Astrocyte of the cerebellum (primary cell): ENCODE data around the gene VPS25.

Experiments used
- DNase-seq: peaks from one replicate; pipeline ENCODE4 v3.0.0-alpha.2; 2011; ENCODE audit warnings: low read depth
- H3K4me3 ChIP-seq: 2 replicates; pipeline ENCODE4 v1.5.1; 2011; ENCODE audit warnings: mild to moderate bottlenecking, low read depth, low read length, moderate library complexity
- in situ Hi-C: cut with HindIII; loops from 2 replicates; pipeline ENCODE4 v1.10.0; 2017; ENCODE audit warnings: low sequenced_read_pairs
- TF ChIP-seq, protein P1 (sequence below): IDR thresholded peaks from 2 replicates; pipeline ENCODE4 v1.5.1; 2012; ENCODE audit warnings: low read length, low read depth, moderate library complexity, mild to moderate bottlenecking; ENCODE audit errors: missing control alignments

Gene VPS25

GRCh38 chr17:42795465-42795864, 22.2 kb downstream of the VPS25 start:
- in situ Hi-C loops, result no loop called here
- no peak overlapping the region for H3K4me3 ChIP-seq
- TF ChIP-seq, protein P1, sequence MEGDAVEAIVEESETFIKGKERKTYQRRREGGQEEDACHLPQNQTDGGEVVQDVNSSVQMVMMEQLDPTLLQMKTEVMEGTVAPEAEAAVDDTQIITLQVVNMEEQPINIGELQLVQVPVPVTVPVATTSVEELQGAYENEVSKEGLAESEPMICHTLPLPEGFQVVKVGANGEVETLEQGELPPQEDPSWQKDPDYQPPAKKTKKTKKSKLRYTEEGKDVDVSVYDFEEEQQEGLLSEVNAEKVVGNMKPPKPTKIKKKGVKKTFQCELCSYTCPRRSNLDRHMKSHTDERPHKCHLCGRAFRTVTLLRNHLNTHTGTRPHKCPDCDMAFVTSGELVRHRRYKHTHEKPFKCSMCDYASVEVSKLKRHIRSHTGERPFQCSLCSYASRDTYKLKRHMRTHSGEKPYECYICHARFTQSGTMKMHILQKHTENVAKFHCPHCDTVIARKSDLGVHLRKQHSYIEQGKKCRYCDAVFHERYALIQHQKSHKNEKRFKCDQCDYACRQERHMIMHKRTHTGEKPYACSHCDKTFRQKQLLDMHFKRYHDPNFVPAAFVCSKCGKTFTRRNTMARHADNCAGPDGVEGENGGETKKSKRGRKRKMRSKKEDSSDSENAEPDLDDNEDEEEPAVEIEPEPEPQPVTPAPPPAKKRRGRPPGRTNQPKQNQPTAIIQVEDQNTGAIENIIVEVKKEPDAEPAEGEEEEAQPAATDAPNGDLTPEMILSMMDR, result no peak
- DNase-seq, result no peak

GRCh38 chr17:42796066-42796758, 23.0 kb downstream of the VPS25 start:
- no peak for DNase-seq
- in situ Hi-C loops, result no loop called here
- TF ChIP-seq, protein P1, result no peak
- H3K4me3 ChIP-seq, result no peak overlapping the region

GRCh38 chr17:42797067-42798007, 24.1 kb downstream of the VPS25 start:
- in situ Hi-C loops, result no loop called here
- H3K4me3 ChIP-seq, result peak overlapping the region; percentile 94
- TF ChIP-seq, protein P1, result no peak
- no peak for DNase-seq

GRCh38 chr17:42798011-42798382, 24.7 kb downstream of the VPS25 start:
- TF ChIP-seq, protein P1, result no peak
- in situ Hi-C loops, result no loop called here
- DNase-seq, result no peak
- H3K4me3 ChIP-seq, result peak overlapping the region; percentile 94

DNA sequence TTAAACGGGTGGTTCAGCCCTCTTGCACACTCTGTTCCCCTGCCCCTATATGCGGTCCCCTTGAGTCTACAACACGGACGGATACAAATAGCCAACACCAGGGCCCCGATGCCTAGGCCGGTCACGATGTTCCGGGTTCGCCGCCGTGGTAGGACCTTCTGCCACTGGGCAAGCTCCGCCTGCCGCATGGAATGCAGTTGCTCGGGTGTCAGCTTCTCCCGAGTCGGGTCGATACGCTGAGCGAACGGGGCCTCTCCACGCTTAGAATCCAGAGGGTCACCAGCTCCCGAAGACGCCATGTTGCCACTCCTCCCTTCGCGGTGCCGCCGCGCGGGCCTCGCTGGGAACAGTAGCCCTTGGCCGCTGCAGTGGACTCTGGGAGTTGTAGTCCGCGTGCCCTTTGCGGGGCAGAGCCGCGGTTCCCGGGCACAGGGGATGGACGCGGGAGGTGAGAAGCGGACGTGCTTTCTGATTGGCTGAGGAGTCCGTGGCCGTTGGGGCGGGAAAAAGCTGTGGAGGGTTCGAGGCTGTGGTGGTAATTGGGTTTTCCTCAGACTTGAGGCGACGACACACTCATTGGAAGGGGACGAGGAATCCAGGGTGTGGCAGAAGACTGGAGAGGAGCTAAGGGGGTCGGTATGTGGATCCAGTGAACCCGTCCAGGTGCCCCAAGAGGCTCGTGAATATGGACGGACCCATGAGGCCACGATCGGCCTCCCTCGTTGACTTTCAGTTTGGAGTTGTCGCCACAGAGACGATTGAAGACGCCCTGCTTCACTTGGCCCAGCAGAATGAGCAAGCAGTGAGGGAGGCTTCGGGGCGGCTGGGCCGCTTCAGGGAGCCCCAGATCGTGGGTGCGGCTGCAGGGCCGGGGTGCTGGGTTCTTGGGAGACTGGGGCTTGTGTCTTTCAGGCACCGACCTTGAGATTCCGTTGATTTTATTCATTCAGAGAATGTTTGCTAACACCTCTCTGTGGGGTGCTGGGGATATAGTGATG, 25.4 kb downstream of the VPS25 start, which contains the start of the genes CNTD1 and COA3:
Gene CNTD1 (plus strand): TSS at position 479 of the 998 bp plus-strand sequence. CDS start 207 bp downstream, at position 686.
Gene COA3 (minus strand): TSS at position 322 of the 998 bp plus-strand sequence. CDS start 23 bp downstream, at position 299.
- DNase-seq, result peak; percentile 51
- in situ Hi-C loops, result no loop called here
- peak within 1 kb of the TSS; percentile 94 for H3K4me3 ChIP-seq
- TF ChIP-seq, protein P1, result no peak
